Measurements from ENCODE around the gene PET100.
"Not testable (repeated sequence)": the region's sequence is repeated elsewhere in the genome, so short reads cannot be mapped to it uniquely, and the experiment has no call there.

PET100 gene

DNA sequence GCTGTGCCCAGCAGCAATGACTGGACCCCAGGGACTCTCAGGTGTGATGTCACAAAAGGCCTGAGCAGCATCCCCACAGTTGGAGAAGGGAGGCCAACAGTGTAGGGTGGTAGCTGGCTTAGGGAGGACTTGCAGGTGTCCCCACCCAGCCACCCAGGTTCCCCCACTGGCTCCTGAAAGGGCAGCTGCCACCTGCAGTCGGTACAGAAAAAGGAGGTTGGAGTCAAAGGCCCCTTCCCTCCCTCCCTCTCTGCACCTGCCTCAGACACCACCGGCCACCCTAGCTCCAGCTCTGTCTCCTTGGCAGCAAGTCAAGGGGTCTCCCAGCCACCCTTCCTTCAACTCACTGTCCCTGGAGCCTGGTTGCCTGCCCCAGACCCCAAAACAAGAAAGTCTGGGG, 4.1 kb downstream of the PET100 start, which contains the start of gene PCP2:
Gene PCP2, minus strand, starts transcription at position 22 of the 400 bp plus-strand sequence. CDS start 262 bp downstream, outside the sequence.
- no peak for DNase-seq (ENCODE audit: low read depth)

DNA sequence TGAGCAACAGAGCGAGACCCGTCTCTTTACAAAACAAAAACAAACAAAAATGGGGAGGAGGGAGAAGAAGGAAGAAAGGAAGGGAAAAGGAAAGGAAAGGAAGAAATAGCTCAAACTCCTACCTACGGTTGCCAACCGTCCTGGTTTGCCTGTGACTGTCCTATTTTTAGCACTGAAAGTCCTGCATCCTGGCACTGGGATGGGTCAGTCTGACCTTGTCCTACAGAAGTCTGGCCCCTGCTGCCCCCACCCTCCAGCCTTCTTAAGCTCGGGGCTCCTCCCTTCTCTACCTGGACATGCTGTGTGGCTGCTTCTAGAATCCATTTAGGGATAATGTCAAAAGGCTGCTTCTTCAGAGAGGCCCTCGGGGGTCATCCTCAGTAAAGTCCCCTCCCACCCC, 6.1 kb downstream of the PET100 start:
- no peak for DNase-seq (ENCODE audit: low read depth)

DNA sequence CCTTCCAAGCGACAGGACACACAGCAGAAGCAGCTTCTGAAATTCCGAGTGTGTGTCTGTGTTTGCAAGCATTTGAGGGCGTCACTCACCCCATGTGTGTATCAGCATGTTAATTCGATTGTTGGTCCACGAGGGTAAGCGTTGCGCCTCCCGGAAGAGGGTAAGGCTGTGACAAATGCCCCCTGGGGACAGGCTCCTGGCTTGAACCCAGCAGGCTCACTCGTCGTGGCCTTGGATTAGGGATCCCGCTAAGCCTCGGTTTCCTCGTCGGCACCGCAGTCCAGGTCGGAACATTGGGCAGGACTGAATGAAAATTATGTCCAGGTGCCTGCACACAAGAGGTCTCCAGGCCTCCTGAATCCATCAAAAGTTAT, 6.7 kb downstream of the PET100 start:
- no peak for DNase-seq (ENCODE audit: low read depth)

DNA sequence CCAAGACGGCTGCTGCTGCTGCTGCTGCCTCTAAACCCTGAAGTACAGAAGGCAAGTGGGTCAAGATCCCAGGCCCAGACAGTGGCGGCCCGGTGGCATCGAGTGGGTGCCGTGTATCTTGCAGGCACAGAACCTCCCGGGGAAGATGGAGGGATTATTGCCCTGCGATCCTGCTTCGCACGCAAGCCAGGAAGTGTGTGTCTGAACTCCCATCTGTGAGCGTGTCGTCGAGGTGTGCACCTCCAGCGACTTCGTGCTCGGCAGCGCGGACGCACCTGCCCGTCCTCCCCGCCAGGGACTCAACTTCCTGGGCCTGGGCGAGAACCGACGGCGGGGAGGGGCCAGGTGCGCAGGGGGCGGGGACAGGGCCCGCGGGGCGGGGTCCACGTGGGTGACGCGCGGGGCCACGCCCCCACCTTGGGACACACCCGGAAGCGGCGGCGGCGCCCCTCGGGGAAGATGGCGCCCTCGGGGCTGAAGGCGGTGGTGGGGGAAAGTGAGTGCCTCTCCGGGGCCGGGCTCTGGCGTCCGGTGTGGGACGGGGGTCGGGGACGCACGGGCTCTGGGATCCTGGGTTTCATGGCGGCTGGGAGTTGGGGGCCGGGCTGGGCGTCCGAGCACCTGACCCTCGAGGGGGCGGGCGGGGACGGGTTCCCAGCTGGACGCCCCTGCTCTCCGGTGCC, 7.2 kb downstream of the PET100 start, which contains the start of gene STXBP2:
Gene STXBP2, plus strand, starts transcription at position 420 of the 683 bp plus-strand sequence. Its CDS starts 40 bp downstream, at position 460.
- DNase-seq (ENCODE audit: low read depth): no peak

DNA sequence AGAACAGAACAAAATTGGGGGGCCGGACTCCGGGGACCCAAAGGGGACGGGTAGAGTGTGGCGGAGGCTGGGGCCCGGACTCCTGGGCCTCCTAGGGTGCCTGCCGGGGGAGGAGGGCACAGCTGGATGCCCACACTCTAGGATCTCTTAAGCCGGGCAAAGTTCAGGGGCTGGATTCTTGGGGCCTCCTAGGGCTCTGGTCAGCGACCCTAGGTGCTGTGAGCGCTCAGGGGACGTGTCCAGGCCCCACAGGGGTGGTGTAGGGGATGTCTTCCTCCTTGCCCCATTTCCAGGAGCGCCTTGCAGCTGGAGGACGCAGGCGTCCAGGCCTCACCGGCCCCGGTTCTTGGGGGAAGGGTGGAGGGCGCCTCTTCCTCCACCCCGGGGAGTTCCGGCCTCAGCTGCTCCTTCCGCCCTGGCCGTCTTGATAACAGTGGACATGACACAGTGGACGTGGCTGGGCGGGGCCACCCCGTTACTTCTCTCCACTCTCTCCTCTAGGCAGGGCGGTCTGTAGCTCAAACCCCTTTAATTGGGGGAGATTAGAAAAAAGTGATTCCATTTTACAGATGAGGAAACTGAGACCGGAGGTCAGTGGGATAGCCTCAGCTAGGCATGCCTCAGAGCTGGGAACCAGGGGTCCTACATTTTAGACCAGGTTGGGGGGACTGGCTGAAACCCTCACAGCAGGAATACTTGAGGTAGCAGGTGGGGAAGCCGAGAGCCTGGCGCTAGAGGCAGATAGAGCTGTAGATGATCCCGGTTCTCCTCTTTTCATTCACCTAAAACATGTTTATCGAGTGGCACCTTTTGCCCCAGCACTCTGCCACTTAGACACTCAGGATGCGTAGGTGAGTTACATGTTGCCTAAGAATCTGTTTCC, 8.0 kb downstream of the PET100 start:
- no peak for DNase-seq (ENCODE audit: low read depth)

DNA sequence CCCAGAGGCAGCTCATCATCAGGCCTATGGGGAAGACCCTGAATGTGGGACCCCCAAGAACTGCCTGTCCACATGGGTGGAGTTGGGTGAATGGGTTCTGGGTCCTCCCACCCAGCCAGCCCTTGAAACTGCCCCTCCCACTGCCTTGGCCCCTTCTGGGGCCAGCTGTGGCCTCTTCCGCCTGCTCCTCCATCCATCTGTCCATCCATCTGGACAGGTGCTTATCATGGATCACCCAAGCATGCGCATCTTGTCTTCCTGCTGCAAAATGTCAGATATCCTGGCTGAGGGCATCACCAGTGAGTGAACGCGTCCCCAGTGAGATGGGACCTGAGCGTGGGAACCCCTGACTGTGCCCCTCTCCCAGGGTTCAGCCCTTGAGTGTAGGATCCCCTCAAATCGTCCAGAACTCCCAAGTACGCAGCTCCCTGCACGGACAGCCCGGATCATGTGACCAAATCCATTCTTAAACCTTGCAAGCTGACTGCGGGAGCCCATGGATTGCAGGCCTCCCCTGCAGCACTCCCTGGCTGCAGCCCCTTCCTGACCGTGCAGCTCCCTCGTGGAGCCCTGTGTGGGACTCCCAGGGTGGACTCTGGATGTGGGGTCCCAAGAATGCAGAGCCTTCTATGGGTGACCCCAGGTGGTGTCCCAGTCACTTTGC, 9.3 kb downstream of the PET100 start:
- DNase-seq (ENCODE audit: low read depth): no peak

DNA sequence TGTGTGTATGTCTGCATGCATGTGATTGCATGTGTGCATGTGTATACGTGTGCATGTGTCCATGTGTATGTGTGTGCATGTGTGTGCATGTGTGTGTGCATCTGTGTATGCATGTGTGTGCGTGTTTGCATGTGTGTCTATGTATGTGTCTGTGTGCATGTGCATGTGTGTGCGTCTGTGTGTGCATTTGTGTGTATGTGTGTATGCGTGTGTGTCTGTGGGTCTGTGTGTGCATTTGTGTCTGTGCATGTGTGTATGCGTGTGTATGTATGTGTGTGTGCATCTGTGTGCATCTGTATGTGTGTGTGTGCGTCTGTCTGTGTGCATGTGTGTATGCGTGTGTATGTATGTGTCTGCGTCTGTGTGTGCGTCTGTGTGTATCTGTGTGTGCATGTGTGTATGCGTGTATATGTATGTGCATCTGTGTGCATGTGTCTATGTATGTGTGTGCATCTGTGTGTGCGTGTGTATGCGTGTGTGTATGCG, 10.3 kb downstream of the PET100 start:
- DNase-seq (ENCODE audit: low read depth): no peak

DNA sequence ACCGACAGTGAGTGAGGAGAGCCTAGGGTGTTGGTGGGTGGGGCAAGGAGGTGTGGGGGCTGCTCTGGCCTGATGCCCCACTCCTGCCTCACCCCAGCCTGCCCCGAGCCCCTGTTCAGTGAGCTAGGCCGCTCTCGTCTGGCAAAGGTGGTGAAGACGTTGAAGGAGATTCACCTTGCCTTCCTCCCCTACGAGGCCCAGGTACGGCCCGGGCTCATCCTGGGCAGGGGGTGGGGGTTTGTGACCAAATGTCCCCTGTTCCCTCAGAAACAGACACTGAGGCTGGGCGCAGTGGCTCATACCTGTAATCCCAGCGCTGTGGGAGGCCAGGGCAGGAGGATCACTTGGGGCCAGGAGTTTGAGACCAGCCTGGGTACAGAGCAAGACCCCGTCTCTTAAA, 11.2 kb downstream of the PET100 start:
- DNase-seq (ENCODE audit: low read depth): no peak

DNA sequence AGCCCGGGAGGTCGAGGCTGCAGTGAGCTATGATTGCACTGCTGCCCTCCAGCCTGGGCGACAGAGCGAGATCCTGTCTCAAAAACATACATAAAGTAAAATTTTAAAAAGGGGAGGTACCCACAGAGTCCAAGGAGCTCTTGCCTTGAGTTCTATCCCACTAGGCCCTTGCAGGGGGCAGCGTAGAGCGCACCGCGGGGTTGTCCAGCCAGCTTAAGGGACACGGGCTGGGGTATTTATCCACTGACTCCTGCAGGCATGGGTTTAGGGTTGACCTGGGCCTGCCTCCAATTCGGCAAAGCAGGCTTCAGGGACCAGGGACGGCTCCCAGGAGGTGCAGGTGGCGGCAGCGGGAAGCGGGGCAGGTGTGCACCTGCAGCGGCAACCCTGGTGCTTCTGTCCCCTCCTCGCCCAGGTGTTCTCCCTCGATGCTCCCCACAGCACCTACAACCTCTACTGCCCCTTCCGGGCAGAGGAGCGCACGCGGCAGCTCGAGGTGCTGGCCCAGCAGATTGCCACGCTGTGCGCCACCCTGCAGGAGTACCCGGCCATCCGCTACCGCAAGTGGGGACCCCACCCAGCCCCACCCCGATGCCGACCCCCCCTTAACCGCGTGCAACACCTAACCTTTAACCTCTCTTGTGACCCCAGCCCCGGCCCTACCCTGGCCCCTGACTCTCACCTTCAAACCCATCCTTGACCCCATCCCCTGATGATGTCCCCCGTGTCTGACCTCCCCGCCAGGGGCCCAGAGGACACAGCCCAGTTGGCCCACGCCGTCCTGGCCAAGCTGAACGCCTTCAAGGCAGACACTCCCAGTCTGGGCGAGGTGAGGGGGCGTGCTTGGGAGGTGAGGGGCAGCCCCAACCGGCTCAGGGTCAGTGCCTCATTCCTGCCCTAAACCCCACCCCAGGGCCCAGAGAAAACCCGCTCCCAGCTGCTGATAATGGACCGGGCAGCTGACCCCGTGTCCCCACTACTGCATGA, 12.0 kb downstream of the PET100 start:
- no peak for DNase-seq (ENCODE audit: low read depth)

DNA sequence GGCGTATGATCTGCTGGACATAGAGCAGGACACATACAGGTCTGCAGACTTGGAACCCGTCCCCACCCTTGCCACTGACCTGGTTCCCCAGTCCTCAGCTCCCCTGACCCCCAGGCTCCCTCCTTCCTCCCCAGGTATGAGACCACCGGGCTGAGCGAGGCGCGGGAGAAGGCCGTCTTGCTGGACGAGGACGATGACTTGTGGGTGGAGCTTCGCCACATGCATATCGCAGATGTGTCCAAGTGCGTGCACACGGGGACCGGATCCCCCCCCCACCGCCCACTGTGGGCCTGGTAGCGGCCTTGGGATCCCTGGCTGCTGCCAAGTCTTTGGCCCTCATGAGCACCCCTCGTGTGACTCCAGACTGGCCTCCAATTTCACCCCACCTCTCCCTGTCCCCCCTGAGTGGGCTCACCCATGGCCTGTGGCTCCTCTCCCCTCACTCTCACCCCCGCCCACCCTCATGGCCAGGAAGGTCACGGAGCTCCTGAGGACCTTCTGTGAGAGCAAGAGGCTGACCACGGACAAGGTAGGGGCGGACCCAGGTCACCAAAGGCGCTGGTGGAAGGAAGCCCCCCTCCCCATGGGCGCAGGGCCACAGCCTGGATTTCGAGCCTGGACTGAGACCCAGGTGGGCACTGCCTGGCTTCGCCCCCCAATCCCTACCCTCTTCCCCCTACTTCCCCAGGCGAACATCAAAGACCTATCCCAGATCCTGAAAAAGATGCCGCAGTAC, 12.9 kb downstream of the PET100 start:
- no peak for DNase-seq (ENCODE audit: low read depth)

DNA sequence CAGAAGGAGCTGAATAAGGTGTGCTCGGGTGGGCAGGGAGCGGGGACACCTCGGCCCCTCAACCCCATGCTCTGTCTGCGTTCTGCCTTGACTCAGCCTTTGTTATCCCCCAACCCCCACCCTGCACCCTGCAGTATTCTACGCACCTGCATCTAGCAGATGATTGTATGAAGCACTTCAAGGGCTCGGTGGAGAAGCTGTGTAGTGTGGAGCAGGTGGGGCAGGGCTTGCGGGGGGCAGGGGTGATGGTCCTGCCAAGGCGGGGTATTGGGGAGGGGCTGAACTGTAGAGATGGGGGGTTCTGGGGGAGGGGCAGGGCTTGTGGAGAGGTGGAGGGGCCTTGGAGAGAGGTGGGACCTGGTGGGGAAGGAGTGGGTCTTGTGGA, 13.4 kb downstream of the PET100 start:
- DNase-seq (ENCODE audit: low read depth): no peak

DNA sequence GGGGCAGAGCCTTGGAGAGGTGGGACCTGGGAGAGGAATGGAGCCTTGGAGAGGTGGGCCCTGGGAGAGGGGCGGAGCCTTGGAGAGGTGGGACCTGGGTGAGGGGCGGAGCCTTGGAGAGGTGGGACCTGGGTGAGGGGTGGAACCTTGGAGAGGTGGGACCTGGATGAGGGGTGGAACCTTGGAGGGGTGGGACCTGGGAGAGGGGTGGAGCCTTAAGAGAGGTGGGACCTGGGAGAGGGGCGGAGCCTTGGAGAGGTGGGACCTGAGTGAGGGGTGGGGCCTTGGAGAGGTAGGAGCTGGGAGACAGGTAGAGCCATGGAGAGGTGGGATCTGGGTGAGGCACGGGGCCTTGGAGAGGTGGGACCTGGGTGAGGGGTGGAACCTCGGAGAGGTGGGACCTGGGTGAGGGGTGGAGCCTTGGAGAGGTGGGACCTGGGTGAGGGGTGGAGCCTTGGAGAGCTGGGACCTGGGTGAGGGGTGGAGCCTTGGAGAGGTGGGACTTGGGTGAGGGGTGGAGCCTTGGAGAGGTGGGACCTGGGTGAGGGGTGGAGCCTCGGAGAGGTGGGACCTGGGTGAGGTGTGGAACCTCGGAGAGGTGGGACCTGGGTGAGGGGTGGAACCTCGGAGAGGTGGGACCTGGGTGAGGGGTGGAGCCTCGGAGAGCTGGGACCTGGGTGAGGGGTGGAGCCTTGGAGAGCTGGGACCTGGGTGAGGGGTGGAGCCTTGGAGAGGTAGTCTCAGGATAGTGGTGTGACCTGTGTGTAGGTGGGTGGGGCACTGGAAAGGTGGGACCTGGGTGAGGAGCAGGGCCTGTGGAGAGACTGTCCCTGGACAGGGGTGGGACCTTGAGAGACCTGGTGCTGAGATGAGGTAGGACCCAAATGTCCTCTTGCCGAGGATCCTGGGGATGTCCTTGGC, 14.3 kb downstream of the PET100 start:
- DNase-seq (ENCODE audit: low read depth): not testable (repeated sequence)

DNA sequence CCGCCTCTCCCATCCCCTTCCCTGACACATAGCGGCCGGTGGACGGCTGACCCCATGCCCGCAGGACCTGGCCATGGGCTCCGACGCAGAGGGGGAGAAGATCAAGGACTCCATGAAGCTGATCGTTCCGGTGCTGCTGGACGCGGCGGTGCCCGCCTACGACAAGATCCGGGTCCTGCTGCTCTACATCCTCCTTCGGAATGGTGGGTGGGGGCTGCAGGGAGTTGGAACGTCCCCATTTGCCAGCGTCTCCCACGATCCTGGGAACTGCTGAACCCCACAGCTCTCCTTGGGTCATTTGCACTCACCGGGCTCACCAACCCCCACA, 14.9 kb downstream of the PET100 start:
- DNase-seq (ENCODE audit: low read depth): no peak

DNA sequence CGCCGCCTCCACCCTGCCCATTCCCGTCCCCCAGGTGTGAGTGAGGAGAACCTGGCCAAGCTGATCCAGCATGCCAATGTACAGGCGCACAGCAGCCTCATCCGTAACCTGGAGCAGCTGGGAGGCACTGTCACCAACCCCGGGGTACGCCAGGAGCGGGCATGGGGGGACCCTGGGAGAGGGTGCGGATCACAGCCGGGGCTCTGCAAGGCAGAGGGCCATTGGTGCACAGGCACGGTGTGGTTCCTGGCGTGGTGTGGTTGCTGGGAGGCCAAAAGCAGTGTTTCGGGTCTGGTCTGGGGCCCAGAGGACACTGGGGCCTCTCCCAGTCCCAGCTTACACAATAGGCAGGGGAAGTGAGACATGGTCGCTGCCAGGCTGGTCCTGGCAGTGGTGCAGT, 15.6 kb downstream of the PET100 start:
- no peak for DNase-seq (ENCODE audit: low read depth)

DNA sequence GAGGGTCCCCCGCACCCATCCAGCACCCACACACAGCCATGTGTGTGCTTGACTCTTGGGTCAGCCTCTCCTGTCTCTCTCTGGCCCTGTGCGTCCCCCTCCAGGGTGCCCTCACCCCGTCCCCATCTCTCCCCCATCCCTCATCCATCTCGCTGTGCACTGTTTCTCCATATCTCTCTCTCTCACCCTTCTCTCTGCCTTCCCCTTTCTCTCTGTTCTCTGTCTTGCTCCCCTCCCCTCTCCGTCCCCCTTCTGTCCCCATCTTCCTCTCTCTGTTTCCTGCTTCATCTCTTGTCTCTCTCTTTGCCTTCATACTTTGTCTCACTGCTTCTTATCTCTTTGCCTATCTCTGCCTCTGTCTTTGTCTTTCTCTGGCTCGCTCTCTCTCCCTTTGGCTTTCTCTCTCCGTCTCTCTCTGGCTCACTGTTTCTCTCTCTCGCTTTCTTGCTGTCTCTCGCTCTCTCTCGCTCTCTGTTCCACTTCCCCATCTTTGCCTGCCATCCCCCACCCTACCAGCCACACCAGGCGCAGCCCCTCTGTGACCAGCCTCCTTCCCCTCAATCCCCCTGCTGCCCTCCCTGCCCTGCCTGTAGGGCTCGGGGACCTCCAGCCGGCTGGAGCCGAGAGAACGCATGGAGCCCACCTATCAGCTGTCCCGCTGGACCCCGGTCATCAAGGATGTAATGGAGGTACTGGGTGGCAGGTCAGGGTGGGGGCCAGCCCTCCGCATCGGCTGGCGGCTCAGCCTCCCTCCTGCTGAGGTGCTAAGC, 16.2 kb downstream of the PET100 start:
- no peak for DNase-seq (ENCODE audit: low read depth)

DNA sequence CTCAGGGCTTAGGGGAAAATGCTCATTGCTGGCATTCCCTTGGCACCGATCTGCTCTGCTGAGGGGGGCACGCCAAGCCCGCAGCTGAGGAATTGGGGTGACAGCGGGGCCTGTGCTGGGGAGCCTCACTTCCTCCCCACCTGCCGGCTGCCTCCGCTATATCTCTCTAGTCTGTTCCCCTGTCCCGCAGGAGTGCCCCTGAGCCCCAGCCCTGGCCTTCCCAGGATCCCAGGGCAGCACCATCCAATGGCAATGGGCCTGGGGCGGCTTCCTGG, 16.8 kb downstream of the PET100 start:
- no peak for DNase-seq (ENCODE audit: low read depth)

DNA sequence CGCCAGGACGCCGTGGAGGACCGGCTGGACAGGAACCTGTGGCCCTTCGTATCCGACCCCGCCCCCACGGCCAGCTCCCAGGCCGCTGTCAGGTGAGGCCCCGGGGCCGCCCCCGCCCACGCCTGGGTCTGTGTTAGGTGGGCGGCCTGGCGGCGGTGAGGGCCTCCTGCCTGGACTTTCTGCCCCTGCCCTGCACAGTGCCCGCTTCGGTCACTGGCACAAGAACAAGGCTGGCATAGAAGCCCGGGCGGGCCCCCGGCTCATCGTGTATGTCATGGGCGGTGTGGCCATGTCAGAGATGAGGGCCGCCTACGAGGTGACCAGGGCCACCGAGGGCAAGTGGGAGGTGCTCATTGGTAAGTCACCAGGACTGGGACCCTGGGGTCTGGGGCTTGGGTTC, 17.6 kb downstream of the PET100 start:
- DNase-seq (ENCODE audit: low read depth): no peak

DNA sequence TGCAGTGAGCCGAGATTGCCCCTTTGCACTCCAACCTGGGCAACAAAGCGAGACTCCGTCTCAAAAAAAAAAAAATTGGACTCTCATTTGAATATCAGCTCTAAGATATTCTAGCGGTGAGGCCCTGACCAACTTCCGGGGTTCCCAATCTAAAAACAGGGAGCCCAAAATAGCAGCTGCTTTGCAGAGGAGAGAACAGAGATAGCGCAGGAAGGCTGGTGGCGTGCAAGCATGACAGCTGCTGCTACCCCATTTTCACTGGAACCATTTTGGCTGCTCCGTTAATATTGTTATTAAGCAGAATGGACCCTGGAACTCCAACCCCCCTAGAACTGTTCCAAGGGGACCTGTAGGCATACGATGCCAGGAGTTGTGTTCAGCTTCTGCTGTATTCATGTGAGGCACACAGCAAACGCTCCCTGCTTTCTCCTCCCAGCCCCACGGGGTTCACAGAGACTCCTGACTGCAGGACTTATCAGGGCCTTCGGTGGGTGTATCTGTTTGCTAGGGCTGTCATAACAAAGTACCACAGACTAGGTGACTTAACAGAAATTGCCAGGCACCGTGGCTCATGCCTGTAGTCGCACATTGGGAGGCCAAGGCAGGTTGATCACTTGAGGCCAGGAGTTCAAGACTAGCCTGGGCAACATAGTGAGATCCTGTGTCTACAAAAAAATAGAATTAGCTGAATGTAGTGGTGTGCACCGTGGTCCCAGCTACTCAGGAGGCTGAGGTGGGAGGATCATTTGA, 18.8 kb downstream of the PET100 start:
- no peak for DNase-seq (ENCODE audit: low read depth)

DNA sequence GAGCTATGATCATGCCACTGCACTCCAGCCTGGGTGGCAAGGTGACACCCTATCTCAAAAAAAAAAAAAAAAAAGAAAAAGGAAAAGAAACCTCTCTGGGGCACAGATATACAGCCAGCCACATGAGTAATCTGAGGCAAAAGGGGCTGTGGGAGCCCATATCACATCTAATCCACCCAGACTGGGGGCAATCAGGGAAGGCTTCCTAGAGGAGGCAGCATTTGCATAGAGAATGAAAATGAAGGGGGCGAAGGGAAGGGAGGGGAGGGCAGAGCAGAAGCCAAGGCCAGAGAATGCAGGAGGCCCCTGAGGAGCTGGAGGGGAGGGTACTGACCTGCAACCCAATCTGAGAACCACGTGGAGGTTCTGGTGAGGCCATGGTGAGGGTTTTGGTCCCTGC, 20.6 kb downstream of the PET100 start:
- DNase-seq (ENCODE audit: low read depth): no peak
